AG09309 (cell line): ENCODE results near the gene PURA.

ENCODE experiments used
- DNase-seq: peaks from one replicate; pipeline ENCODE4 v3.0.0-alpha.2; 2010; ENCODE audit warnings: low read depth
- H3K4me3 ChIP-seq: 2 replicates; pipeline ENCODE4 v1.5.1; 2011; ENCODE audit warnings: mild to moderate bottlenecking, low read depth, low read length, moderate library complexity; ENCODE audit not compliant: control insufficient read depth
- TF ChIP-seq, protein P1 (sequence below): IDR thresholded peaks from 2 replicates; pipeline ENCODE4 v1.5.1; 2011; ENCODE audit warnings: mild to moderate bottlenecking, low read depth, low read length, inconsistent platforms; ENCODE audit not compliant: insufficient read depth, control insufficient read depth; ENCODE audit errors: missing control alignments

The PURA gene

DNA sequence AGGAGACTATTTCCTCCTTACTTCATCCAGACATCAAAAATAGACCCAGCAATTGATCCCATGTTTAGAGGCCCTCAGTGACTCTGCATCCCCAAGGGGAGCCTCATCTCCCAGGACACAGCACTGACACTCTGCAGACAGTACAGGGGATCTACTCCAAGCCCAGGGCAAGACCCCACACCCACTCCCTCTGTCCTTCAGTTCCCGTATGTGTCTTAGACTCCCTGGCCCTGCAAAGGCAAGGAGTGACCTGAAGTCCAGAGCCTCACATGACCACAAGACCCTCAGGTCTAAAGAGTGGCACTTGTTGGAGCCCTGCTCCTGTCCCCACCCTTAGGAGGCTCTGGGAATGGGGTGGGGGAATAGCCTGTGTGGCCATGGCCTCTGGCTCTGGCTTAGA is 33.6 kb downstream of the PURA start:
- DNase-seq = no peak
- H3K4me3 ChIP-seq = no peak overlapping the region
- TF ChIP-seq, protein P1, sequence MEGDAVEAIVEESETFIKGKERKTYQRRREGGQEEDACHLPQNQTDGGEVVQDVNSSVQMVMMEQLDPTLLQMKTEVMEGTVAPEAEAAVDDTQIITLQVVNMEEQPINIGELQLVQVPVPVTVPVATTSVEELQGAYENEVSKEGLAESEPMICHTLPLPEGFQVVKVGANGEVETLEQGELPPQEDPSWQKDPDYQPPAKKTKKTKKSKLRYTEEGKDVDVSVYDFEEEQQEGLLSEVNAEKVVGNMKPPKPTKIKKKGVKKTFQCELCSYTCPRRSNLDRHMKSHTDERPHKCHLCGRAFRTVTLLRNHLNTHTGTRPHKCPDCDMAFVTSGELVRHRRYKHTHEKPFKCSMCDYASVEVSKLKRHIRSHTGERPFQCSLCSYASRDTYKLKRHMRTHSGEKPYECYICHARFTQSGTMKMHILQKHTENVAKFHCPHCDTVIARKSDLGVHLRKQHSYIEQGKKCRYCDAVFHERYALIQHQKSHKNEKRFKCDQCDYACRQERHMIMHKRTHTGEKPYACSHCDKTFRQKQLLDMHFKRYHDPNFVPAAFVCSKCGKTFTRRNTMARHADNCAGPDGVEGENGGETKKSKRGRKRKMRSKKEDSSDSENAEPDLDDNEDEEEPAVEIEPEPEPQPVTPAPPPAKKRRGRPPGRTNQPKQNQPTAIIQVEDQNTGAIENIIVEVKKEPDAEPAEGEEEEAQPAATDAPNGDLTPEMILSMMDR = no peak

DNA sequence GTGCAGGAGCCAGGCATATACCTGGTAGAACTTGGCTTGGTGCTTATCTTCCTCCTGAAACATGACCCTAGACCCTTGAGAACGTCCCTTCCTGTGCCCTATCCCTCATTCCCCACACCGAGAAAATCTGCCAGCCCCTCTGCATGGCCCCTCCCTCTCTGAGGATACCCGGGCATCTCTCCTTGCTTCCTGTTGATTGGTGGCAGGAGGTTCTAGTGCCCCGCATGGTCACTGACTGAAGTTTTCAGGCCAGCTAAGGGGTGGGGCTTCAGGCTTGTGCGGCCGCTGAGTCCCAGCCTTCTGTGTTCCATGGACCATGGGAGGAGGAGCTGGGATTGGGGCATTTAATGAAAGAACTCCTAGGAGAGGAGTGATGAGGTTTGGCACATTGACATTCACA is 34.6 kb downstream of the PURA start:
- H3K4me3 ChIP-seq = no peak overlapping the region
- TF ChIP-seq, protein P1 = no peak
- no peak for DNase-seq

DNA sequence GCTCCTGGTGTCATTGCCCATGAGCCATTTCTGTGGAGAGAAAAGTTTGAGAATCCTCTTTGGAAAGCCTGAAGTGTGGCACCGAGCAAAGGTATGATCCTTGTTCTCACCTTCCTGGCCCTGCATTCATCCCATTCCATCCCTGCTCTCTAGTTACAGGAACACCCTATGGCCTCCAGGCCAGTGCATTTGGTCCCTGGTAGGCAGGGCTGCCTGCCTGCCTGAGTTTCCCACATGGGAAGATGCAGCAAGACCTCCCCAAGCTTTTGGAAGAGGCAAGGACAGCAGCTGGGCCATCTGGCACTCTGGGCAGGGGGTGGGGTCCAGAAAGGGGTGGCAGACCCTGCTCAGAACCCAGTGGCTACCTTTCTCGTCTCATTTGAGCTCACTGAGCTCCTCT is 36.3 kb downstream of the PURA start:
- TF ChIP-seq, protein P1 = no peak
- DNase-seq = no peak
- no peak overlapping the region for H3K4me3 ChIP-seq

DNA sequence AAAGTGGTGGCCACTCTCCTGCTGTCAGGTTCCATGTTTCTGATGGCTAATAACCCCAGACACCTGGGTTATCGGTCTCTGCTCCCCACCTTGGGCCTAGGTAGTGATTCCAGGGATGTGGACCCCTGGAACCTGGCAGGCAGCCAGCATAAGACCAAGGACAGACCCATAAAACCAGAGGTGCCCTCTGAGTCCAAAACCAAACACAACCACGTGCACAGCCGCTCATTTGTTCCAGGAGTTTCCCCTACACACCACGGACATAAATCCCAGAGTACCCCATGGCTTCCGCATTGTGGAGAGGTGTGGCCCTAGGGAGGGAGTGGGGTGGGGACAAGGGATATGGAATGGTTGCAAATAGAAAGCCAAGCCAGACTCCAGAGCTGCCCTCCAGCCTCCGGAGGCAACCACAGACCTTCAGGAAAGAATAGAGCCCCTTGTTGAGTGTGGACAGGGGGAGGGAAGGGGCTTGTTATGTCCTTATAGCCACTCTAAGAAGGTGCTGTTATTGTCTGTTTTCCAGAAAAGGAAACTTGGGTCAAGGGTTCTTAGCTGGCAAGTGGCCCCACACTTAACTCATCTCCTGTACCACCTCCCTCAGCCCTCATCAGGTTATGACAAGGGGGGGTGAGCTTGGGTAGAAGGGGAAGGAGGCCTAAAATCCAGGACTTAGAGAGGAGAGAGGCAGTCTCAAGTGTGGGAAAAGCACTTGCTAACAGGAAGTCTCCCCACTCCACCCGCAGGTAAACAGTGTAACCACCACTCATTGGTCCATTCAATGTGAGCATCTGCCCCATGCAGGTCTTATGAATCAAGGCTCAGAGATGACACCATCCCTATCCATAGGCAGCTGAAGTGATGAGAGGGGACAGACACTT is 37.5 kb downstream of the PURA start:
- H3K4me3 ChIP-seq = no peak overlapping the region
- TF ChIP-seq, protein P1 = no peak
- DNase-seq = no peak

DNA sequence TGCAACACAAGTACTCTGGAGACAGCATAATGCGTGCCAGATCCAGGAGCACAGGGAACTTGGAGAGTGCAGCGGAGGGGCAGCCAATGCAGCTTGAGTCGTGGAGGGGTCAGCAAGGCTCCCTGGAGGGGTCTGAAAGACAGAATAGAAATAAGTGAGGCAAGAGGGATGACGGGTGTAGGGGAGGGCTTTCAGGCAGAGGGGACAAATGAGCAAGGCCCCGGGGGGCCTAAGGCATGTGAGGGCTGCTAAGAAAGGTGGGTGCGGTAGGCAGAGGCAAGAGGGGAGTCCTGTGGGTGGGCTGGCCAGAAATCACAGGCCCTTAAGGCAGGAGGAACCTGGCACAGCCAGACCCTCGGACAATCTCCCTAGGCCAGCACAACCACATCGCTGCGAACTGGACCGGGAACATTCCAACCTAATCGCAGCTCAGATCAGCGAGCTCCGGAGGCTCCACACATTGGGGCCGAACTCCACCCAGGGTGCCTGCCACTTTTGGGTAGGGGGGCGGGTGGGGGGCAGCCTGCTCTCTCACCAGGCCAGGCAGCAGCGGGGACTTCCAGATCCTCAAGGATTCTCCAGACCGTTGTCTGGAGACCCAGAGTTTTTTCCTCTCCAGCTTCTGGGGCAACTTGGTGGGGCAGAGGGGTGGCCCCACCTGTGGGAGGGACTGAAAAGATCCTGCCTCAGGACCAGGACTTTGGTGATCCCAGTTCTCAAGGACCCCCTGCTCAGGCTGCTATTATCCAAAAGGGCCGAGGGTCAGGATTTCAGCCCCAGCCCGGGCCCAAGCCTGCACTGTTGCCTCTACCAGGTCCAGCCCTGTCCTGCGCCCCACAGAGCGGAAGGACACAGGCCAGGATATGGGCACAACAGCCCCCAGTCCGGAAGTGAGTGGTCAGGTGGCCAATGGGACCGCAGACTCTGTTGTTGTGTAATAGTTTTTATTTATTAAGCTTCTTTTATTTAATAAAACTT is 38.4 kb downstream of the PURA start:
- H3K4me3 ChIP-seq = no peak overlapping the region
- TF ChIP-seq, protein P1 = no peak
- no peak for DNase-seq

DNA sequence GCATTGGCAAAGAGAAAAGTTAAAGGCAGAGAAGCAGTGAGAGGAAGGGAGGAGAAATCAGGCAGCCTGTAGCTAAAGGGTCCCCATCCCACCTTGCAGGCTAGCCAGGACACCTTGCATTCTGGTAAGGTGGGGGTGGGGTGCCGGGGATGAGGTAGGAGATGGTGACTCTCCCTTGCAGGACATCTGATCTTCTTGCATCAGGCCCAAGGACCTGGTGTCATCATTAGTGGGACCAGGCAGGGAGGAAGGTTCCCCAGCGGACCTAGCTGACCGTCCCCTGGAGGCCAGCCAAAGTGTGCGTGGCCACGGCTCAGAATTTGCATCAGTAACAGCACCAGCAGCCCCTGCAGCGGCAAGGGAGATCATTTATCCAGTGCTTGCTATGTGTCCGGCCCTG is 39.3 kb downstream of the PURA start:
- H3K4me3 ChIP-seq = no peak overlapping the region
- TF ChIP-seq, protein P1 = no peak
- no peak for DNase-seq
